Stomach (tissue), 4 donors: ENCODE results near the gene MTMR3.

Experiments
- CTCF ChIP-seq, 7 experiments: fragments of 450-650 bp in 4 of 7; fragments of 200-600 bp in 3 of 7; sonication (generic) in 3 of 7; IDR thresholded peaks; one replicate each; pipeline ENCODE4 v1.5.1; 2016 to 2019; ENCODE audit warnings: antibody characterized with exemption in 7 of 7, control low read depth in 2 of 7, mild to moderate bottlenecking in 1 of 7
- EP300 ChIP-seq: sonication (generic); formaldehyde crosslinking; IDR thresholded peaks from one replicate; pipeline ENCODE4 v1.6.1; 2017; ENCODE audit warnings: antibody characterized with exemption
- POLR2A ChIP-seq, 4 donors: fragments of 450-650 bp; IDR thresholded peaks; one replicate each; pipeline ENCODE4 v1.6.1; 2016; ENCODE audit warnings: antibody characterized with exemption in 4 of 4, control low read depth in 2 of 4, mild to moderate bottlenecking in 1 of 4, moderate library complexity in 1 of 4

- TF ChIP-seq CTCF (IDR thresholded peaks at IDR 0.05) (no peak), POLR2A (IDR thresholded peaks at IDR 0.05) (no peak), EP300 (no peak)
Measured at GRCh38 chr22:30001459-30001858, 118.5 kb downstream of the MTMR3 start.
